Mammary epithelial cell (primary cell): ENCODE data around the gene SSTR5.

Source experiments
- EZH2 ChIP-seq: IDR thresholded peaks from 2 replicates; pipeline ENCODE4 v1.6.1; 2012; ENCODE audit warnings: low read length, inconsistent platforms, borderline replicate concordance
- TF ChIP-seq, protein P1 (sequence below), 2 donors: IDR thresholded peaks in 1 of 2; conservative IDR thresholded peaks in 1 of 2; 2 replicates each; pipeline ENCODE4 v1.5.1; 2011 to 2012; ENCODE audit warnings: inconsistent platforms in 2 of 2, low read length in 2 of 2, mild to moderate bottlenecking in 2 of 2, control low read depth in 1 of 2, low read depth in 1 of 2; ENCODE audit not compliant: insufficient read depth in 1 of 2; ENCODE audit errors: extremely low read depth in 1 of 2

DNA sequence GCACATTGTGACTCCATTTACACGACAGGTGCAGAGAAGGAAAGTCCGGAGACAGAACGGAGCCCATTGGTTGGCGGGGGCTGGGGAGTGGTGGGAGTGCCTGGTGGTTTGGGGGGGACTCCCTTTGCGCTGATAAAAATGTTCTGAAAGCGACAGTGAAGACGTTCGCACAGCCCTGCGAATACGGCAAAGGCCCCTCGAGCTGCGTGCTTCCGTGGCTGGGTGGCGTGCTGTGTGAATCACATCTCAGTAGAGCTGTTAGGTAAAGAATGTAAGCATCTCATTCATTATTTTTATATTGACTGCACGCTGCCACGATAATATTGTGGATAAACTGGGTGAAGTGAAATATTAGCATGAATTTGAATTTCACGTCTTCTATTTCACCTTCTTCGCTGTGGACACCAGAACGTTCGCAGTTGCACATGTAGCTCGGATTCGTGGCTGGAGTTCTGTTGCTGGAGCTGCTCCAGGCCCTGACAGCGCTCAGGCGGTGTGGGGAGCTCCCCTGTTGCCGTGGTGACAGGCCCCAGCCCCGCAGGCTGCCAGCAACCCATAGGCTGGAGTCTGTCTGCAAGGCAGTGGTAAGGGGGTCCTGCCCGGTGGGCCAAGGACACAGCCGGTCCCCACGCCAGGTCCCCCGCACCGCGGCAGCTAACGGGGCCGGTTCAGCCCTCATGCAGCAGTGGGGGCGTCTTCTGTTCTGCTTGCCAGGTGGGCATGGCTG is 46.3 kb upstream of the SSTR5 start:
- TF ChIP-seq, protein P1, sequence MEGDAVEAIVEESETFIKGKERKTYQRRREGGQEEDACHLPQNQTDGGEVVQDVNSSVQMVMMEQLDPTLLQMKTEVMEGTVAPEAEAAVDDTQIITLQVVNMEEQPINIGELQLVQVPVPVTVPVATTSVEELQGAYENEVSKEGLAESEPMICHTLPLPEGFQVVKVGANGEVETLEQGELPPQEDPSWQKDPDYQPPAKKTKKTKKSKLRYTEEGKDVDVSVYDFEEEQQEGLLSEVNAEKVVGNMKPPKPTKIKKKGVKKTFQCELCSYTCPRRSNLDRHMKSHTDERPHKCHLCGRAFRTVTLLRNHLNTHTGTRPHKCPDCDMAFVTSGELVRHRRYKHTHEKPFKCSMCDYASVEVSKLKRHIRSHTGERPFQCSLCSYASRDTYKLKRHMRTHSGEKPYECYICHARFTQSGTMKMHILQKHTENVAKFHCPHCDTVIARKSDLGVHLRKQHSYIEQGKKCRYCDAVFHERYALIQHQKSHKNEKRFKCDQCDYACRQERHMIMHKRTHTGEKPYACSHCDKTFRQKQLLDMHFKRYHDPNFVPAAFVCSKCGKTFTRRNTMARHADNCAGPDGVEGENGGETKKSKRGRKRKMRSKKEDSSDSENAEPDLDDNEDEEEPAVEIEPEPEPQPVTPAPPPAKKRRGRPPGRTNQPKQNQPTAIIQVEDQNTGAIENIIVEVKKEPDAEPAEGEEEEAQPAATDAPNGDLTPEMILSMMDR (conservative IDR thresholded peaks at IDR 0.05 in 1 of 2, IDR thresholded peaks at IDR 0.05 in 1 of 2; ENCODE audit: extremely low read depth in 1 of 2, insufficient read depth in 1 of 2, low read depth in 1 of 2, low read length in 2 of 2), result no peak
- TF ChIP-seq EZH2, result no peak
